Spleen (tissue), 11 donors: ENCODE measurements around the gene TCEANC2. TPM values are rescaled to one million over a fixed set of nuclear protein-coding genes. Genes with fewer than 3 reads are reported as not detected.

Experiments
- DNase-seq: peaks from one replicate; pipeline ENCODE4 v3.0.0-alpha.2; 2020
- H3K27ac ChIP-seq, 8 donors: fragments of 200-600 bp; sonication (generic) in 7 of 8; 1 replicate in 4 of 8; 2 replicates in 4 of 8; pipeline versions ENCODE4 v1.5.0 to v1.8.0; 2016 to 2021; ENCODE audit warnings: inconsistent platforms in 4 of 8, mild to moderate bottlenecking in 4 of 8, moderate library complexity in 1 of 8
- H3K27me3 ChIP-seq, 7 donors: fragments of 200-600 bp; sonication (generic) in 6 of 7; replicated peaks in 1 of 7; 1 replicate in 4 of 7; 2 replicates in 3 of 7; pipeline versions ENCODE4 v1.5.0 to v1.8.0; 2016 to 2021; ENCODE audit warnings: inconsistent platforms in 3 of 7, mild to moderate bottlenecking in 1 of 7
- H3K36me3 ChIP-seq, 6 donors: fragments of 200-600 bp; sonication (generic) in 5 of 6; 1 replicate in 4 of 6; 2 replicates in 2 of 6; pipeline versions ENCODE4 v1.5.0 to v1.8.0; 2016 to 2021; ENCODE audit warnings: inconsistent platforms in 2 of 6
- H3K4me1 ChIP-seq, 6 donors: fragments of 200-600 bp; sonication (generic) in 5 of 6; 1 replicate in 3 of 6; 2 replicates in 3 of 6; pipeline versions ENCODE4 v1.5.0 to v1.8.0; 2016 to 2021; ENCODE audit warnings: inconsistent platforms in 3 of 6
- H3K4me3 ChIP-seq, 8 donors: fragments of 200-600 bp; sonication (generic) in 7 of 8; 1 replicate in 4 of 8; 2 replicates in 4 of 8; pipeline versions ENCODE4 v1.5.0 to v1.8.0; 2016 to 2021; ENCODE audit warnings: inconsistent platforms in 4 of 8, mild to moderate bottlenecking in 4 of 8, moderate library complexity in 2 of 8
- H3K9me3 ChIP-seq, 8 donors: fragments of 200-600 bp; sonication (generic) in 7 of 8; 1 replicate in 4 of 8; 2 replicates in 4 of 8; pipeline versions ENCODE4 v1.5.0 to v1.8.0; 2016 to 2021; ENCODE audit warnings: inconsistent platforms in 4 of 8
- CTCF ChIP-seq, 11 experiments: fragments of 200-600 bp in 7 of 11; fragments of 450-650 bp in 4 of 11; sonication (generic) in 4 of 11; IDR thresholded peaks in 8 of 11; conservative IDR thresholded peaks in 3 of 11; 1 replicate in 7 of 11; 2 replicates in 4 of 11; pipeline versions ENCODE4 v1.4.0 to v1.8.0; 2016 to 2021; ENCODE audit warnings: antibody characterized with exemption in 11 of 11, inconsistent platforms in 4 of 11, mild to moderate bottlenecking in 1 of 11
- POLR2A ChIP-seq, 3 donors: fragments of 450-650 bp; IDR thresholded peaks; one replicate each; pipeline ENCODE4 v1.5.1; 2017; ENCODE audit warnings: antibody characterized with exemption in 3 of 3, mild to moderate bottlenecking in 1 of 3
- POLR2AphosphoS5 ChIP-seq, 3 donors: sonication (generic); formaldehyde crosslinking; IDR thresholded peaks; one replicate each; pipeline ENCODE4 v1.5.1; 2017; ENCODE audit warnings: antibody characterized with exemption in 3 of 3
- WGBS, 5 donors: extraction: QIAGEN DNeasy Blood & Tissue Kit in 3 of 5; methylation state at CpG; one replicate each; pipeline versions ENCODE4 v1.1.5 to v1.1.7; 2013 to 2018; 5-methylcytosine and 5-hydroxymethylcytosine counted together
- intact Hi-C: fragments of 100-400 bp; cut with DNase I; formaldehyde crosslinking; loops from one replicate; pipeline ENCODE4 v1.15.0; 2023; ENCODE audit warnings: low total_unique reads
- polyA plus RNA-seq, 3 donors: library from polyadenylated mRNA; stranded (reverse); fragments of 200-250 nt; gene quantifications; one replicate each; pipeline ENCODE4 v1.2.1, GENCODE V29; 2013
- total RNA-seq, 7 donors: library from RNA; depleted of rRNA in 3 of 7; stranded (reverse); fragments of >200 nt in 3 of 7; fragmentation: NEBNext Ultra II Directional in 4 of 7; extraction: Animal tissue kit (Norgen Biotek cat#: 25700) in 4 of 7; gene quantifications; one replicate each; pipeline versions ENCODE4 v1.1.0 to v1.2.1, GENCODE V29; 2016 to 2021
- donor health status: healthy with polysubstance abuse.
- donor health status: DM: no; HTN: no; CAD: no; lungs with moderate emphysema.
- donor health status: DM: no; HTN: no; CAD: no.
- donor health status: Bipolar disorder and iron deficiency.
- donor health status: healthy.
- donor health status: DM: no; HTN: no; CAD: no.
- donor health status: DM: yes; HTN: yes; CAD: no.

Gene TCEANC2
- total and polyA plus RNA-seq, 10 donors: 1.9 to 12.7 (median 6.4) TPM

GRCh38 chr1:54052431-54052933 is 926 bp upstream of the TCEANC2 start:
- Histone ChIP-seq H3K9me3 (no peaks in the 10 kb centered on the region), H3K4me1 (peaks cover 51 to 76% (median 67%) of the 10 kb centered on the region in 6 donors), H3K27ac (peak overlapping the region; percentile 95 to 100 (median 98)), H3K27me3 (no peaks in the 10 kb centered on the region), H3K4me3 (peak overlapping the region; percentile 75 to 97 (median 90)), H3K36me3 (peaks cover 0 to 23% (median 0%) of the 10 kb centered on the region in 6 donors)
- 0 to 1% (median 0%) methylated on average over 23 of the region's 23 CpGs for WGBS, 5 donors
- DNase-seq: peak; percentile 78
- intact Hi-C loops: no loop called here
- TF ChIP-seq POLR2AphosphoS5 (IDR thresholded peaks at IDR 0.05) (no peak), POLR2A (IDR thresholded peaks at IDR 0.05) (no peak), CTCF (IDR thresholded peaks at IDR 0.05 in 8 of 11, conservative IDR thresholded peaks at IDR 0.05 in 3 of 11) (no peak)

GRCh38 chr1:54053745-54054437 is 483 bp downstream of the TCEANC2 start:
- peaks cover 37 to 62% (median 53%) of the 10 kb centered on the region in 6 donors for H3K4me1 ChIP-seq
- peak overlapping the region; percentile 61 to 97 (median 90) for H3K4me3 ChIP-seq
- DNase-seq: no peak
- H3K27ac ChIP-seq: peak overlapping the region; percentile 84 to 100 (median 98)
- TF ChIP-seq CTCF (IDR thresholded peaks at IDR 0.05 in 8 of 11, conservative IDR thresholded peaks at IDR 0.05 in 3 of 11): no peak
- no peak for TF ChIP-seq POLR2A (IDR thresholded peaks at IDR 0.05)
- TF ChIP-seq POLR2AphosphoS5 (IDR thresholded peaks at IDR 0.05): no peak
- H3K9me3 ChIP-seq: no peaks in the 10 kb centered on the region
- no peaks in the 10 kb centered on the region for H3K27me3 ChIP-seq
- peaks cover 0 to 33% (median 0%) of the 10 kb centered on the region in 6 donors for H3K36me3 ChIP-seq
- 2 to 4% (median 2%) methylated on average over 20 to 21 of the region's 21 CpGs for WGBS, 5 donors
- intact Hi-C loops: no loop called here

- WGBS, 5 donors: 10 to 21% (median 17%) methylated on average over 5 of the region's 5 CpGs
- no peaks in the 10 kb centered on the region for H3K9me3 ChIP-seq
- no peak for DNase-seq
- no peaks in the 10 kb centered on the region for H3K27me3 ChIP-seq
- intact Hi-C loops: no loop called here
- peaks cover 33 to 57% (median 48%) of the 10 kb centered on the region in 6 donors for H3K4me1 ChIP-seq
- peak overlapping the region in 5 of 8 donors; percentile 96 to 100 (median 99) for H3K27ac ChIP-seq
- peak overlapping the region; percentile 61 to 97 (median 90) for H3K4me3 ChIP-seq
- peaks cover 0 to 37% (median 0%) of the 10 kb centered on the region in 6 donors for H3K36me3 ChIP-seq
- no peak for TF ChIP-seq POLR2A (IDR thresholded peaks at IDR 0.05)
- no peak for TF ChIP-seq POLR2AphosphoS5 (IDR thresholded peaks at IDR 0.05)
- TF ChIP-seq CTCF (IDR thresholded peaks at IDR 0.05 in 8 of 11, conservative IDR thresholded peaks at IDR 0.05 in 3 of 11): no peak
These were observed 986 bp downstream of the TCEANC2 start for GRCh38 chr1:54054438-54054749.

GRCh38 chr1:54064299-54064698 is 10.9 kb downstream of the TCEANC2 start:
- intact Hi-C loops: loop anchor here (10.0 kb wide), 1 partner anchor 741 kb away; the partner anchor contains the start of gene TTC22
- peaks cover 0 to 21% (median 0%) of the 10 kb centered on the region in 6 donors for H3K36me3 ChIP-seq
- no peak for DNase-seq
- no peak overlapping the region for H3K4me3 ChIP-seq
- H3K9me3 ChIP-seq: no peaks in the 10 kb centered on the region
- 88 to 98% (median 97%) methylated on average over 5 of the region's 5 CpGs for WGBS, 5 donors
- H3K4me1 ChIP-seq: no peaks in the 10 kb centered on the region
- TF ChIP-seq CTCF (IDR thresholded peaks at IDR 0.05 in 8 of 11, conservative IDR thresholded peaks at IDR 0.05 in 3 of 11): no peak
- TF ChIP-seq POLR2A (IDR thresholded peaks at IDR 0.05): no peak
- no peak overlapping the region for H3K27ac ChIP-seq
- no peaks in the 10 kb centered on the region for H3K27me3 ChIP-seq
